Activated effector memory CD4-positive, alpha-beta T cell treated with anti-CD3 and anti-CD28 coated beads, Interleukin-2, amount 50 U/mL, for 16 hours (primary cell): ENCODE results near the gene MED13L.
"Not testable (repeated sequence)": the region's sequence is repeated elsewhere in the genome, so short reads cannot be mapped to it uniquely, and the experiment has no call there.

Experiments used
- DNase-seq: peaks from one replicate; pipeline ENCODE4 v3.0.0-alpha.2; 2020

MED13L gene

DNA sequence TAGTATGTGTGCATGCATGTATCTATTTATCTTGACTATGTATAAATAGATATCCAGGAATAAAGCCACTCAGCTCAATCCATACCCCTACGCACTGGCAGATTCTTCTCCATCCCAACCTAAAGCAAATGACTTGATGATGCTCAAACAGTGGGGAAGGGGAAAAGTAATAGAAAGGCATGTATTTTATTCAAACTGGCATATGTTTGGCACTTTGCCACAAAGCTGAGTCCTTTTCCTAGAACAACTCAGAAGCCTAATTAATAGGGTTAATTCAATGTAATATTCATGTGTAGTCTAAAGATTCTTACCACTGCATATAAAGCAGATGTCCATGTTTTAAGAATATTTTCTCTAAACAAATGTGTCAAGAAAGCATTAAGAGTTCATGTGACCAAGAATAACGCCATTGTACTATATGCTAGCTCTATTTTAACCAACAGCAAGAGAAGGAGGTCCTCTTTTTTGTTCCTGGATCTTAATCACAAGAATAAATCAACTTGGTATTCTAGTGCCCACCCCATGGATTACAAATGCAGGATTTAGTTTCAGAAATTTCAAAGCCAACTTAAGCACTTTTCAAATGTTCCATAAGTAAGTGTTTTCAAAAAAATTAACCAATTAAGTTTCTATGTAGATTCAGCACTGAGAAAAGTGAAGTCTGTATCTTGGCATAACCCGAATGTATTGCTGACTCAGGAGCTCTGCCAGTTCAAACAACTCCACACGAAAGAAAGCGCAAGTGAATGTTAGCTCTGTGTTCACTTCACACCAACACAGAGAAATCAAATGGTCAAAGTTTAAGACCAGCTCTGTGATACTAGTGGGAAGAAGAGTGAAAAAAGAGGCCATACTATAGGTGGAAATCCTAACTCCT, 233.6 kb downstream of the MED13L start:
- no peak for DNase-seq

DNA sequence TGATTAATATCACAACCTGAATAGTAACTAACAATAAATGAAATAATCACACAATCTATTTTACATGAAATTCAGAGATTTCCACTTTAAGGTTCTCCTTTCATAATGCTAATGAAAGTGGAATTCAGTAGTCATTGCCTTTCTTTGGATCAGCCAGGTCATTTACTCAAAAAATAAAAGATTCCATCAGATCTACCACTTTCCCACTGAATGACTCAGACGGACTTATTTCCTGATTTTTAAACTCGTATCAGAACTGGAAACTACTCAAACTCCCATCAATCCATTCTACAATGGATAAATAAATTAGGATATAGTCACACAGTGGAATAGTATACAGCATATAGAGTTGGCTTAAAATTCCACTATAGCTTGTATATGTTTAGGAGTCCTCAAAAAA, 237.1 kb downstream of the MED13L start:
- no peak for DNase-seq

DNA sequence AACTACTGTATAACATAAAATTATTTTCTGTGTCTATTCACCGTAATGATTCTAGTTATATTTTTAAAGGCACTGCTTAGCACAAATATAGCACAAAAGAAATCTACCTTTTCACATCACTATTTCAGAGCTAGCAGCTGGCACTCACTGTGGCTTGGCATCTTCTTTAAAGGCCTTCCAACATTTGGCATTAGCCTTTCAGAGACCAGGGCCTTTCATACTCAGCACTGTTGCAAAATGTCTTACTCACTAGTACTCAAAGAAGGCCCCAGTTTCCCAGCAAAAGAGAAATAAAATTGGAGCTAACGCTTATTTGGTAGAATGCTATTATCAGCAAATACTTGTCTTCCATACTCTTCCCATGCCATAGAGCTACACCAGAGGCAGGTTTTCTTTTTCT, 238.4 kb downstream of the MED13L start:
- no peak for DNase-seq

DNA sequence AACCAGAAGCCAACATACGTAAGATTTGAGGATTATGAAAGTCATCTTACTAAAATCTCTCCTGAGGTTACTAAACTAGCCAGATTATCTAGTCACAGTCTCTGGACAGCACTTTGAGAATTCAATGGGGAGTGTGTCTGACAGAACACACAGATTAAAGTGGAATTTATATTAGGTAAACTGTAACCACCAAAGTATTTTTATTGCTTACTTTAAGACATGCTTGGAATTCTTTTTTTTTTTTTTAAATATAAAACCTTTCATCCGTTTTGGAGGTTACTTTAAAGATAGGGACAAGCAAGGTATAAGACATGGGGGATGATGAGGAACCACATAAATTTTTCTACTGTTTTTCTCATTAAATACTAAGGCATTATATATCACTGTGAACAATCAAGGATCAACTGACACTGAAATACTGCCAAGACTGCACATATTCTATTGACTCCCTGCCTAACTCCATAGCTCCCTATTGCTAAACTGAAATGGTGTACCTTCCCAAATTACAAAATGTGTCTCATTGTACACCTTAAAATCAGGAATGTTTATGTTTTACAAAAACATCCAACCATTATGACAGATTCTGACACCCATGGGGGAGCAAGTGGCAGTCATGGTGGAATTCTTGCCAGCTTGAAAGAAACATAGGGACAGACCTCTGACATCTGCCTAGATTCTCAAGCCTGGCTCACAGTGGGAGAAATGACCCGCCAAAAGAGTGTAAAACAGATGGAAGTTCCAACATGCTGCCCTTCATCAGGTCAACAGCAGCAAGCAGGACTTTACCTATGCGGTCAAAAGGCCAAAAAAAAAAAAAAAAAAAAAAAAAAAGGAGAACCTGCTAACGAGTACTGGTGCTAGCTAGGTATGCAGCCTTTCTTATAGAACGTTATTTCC, 239.3 kb downstream of the MED13L start:
- DNase-seq = no peak

DNA sequence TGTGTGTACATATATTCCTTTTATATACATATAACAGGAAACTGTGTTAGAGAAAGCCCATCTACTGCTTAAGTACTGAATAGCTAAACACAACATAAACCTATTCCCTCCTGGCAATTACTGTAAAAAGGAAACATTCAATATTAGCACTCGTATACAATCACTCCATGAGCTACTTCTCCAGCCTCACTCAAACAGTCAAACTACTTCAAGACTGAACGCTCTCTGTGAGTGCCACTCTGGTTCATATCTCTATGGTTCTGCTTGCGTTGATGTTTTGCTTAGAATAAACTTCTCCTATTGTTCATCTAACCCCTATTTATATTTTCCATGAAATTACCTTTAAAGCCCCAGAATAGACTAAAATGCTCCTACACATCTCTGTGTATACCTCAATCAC, 243.7 kb downstream of the MED13L start:
- DNase-seq = no peak

DNA sequence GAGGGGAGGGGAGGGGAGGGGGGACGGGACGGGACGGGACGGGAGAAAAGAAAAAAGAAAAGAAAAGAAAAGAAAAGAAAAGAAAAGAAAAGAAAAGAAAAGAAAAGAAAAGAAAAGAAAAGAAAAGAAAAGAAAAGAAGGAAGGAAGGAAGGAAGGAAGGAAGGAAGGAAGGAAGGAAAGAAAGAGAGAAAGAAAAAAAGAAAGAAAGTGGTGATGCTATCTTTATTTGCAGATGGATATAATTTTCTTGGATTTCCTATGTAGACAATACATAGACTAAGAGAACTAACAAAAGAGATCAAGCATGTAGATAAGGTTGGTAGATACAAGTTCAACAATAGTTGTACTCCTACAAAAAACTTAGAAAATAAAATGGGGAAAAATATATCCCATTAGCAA, 245.9 kb downstream of the MED13L start:
- DNase-seq = not testable (repeated sequence)

DNA sequence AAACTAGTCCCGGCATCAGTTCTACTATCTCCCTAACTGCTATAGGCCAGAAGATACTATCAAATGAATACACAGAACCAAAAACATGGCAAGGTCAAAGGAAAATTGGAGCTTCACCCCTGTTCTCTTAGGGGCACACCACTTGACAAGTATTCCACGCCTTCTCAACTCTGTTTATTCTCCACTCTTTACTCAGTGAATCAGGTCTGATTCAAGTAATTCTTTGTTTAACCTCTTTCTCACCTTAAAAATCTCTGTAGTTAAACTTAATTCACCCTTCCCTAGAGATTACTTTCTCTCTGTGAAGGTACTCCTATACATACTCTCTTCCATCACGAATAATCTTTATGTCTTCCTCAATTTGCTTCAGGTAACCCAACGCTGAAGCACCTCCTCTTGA, 248.9 kb downstream of the MED13L start:
- DNase-seq = no peak

DNA sequence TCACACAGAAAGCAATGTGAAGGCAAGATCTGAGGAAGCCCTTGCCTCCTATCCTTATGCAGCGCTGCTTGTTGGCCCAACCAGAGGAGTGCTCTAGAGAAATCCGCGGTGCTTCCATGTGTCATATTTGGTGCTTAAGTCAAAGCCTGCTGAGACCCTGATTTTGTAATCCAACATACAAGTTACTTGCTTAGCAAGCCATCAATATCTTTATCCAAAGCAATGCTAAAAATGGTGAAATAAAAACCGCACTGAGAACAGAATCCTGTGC, 250.0 kb downstream of the MED13L start:
- no peak for DNase-seq

DNA sequence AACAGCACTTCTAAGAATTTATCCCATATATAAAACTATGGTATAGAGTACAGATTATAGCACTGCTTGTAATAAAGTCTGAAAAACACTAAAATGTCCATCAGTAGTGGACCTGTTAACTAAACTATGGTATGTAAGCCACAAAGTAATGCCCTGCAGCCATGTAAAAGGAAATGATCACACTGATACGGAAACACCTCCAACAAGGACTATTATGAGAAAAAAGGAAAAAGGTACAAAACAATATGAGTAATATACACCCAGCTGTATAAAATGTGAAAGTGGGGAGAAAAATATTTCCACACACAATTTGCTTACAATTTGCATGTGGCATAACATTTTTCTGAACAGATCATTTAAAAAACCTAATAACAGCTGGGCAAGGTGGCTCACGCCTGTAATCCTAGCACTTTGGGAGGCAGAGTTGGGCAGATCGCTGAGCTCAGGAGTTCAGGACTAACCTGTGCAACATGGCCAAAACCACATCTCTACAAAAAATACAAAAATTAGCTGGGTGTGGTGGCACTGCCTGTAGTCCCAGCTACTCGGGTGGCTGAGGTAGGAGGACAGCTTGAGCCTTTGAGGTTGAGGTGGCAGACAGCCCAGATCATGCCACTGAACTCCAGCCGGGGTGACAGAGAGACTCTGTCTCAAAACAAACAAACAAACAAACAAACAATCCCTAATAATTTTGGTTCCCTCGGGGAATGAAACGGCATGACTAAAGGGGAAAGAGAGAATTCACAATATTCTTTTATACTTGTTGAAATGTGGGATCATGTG, 250.5 kb downstream of the MED13L start:
- no peak for DNase-seq

DNA sequence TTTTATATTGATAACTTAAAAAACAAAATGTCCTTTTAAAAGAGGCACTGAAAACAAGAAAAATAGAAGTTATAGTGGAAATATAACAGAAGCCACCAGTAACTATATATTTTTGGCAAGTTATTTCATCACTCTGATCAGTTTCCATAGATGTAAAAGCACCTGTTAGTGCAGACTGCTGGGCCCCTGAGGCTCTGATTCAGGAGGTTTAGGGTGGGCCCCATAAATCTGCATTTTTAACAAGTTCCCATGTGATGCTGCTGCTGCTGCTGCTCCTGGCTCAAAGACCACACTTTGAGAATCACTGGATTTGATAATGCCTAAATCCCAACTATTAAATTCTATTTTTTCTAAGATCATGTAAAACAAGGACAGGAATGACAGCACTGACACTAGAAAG, 251.1 kb downstream of the MED13L start:
- DNase-seq = no peak

DNA sequence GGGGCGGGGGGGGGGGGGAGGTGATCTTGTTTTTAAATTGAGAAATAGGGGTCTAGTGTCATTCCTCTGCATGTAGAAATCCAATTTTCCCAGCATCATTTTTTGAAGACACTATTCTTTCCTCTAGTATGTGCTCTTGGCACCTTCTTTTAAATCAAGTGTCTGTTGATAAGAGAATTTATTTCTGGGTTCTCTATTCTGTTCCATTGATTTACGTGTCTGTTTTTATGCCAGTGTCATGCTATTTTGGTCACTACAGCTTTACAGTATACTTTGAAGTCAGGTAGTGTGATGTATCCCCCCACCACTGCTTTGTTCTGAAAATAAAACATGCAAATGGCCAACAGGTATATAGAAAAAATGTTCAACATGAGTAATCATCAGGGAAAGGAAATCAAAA, 252.7 kb downstream of the MED13L start:
- no peak for DNase-seq

DNA sequence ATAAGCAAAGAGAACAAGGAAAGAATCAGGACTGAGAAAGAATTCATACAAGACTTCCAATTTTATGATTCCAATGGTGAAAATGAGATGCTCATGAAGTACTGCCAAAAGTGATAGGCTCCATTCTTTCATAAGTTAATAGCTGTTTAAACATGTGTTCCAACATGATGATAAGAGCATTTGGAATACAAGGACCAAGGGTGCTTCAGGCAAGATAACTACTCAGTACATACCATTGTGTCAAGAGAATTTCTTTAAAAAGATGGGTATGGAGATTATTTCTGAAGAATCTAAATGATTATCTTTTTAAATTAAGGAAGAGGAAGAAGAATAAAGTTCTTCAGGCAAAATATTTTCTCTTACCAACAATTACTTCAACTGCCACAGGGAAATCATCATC, 258.1 kb downstream of the MED13L start:
- DNase-seq = no peak

DNA sequence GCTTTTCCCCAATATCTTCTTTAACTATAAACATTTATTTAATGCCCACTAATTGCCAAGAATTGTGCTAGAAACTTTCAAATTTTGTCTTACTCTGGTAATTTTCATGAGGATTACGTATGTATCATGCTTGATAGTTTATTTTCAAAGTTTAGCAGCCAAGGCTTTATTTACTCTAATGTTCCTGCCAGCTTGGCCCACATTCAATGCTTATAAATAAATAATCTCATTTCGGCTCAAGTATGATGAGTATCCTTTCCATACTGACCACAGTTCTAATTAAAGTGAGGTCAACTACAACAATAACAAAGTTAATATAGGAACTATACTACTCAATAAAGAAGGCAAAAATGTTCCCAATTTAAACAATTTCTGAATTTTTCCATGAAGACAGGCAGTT, 259.2 kb downstream of the MED13L start:
- DNase-seq = no peak

DNA sequence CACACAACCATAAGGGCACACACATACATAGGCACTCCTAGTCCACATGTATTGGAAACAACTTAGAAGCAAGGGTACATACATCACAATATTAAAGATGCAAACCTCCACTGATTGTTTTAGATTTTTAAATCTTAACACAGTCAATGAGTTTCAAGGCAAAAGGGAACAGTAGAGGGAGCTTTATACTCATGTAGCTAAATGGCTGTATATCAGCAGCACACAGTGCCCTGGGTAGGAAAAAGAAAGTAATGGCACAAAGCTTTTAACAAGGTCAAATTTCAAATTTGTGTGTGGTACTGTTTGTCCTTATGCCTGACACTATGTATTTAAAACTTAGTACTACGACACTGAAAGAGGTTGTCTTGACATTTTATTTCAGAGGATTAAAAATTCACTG, 262.0 kb downstream of the MED13L start:
- DNase-seq = no peak

DNA sequence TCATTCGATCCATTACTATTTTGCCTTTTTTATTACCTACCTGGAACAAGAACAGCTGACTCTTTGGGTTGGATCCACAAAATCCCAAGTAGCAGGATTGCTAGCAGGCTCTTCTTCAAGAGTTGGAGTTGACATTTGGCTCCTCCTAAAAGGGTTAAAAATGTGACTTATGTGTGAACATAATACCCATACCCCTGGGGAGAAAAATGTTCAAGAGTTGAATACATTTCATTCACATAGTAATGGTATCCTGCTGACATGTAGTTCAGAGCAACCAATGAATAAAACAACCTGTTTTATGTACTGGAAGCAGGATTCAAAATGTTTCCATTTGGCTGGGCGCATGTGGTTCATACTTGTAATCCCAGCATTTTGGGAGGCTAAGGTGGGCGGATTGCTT, 264.7 kb downstream of the MED13L start:
- no peak for DNase-seq

DNA sequence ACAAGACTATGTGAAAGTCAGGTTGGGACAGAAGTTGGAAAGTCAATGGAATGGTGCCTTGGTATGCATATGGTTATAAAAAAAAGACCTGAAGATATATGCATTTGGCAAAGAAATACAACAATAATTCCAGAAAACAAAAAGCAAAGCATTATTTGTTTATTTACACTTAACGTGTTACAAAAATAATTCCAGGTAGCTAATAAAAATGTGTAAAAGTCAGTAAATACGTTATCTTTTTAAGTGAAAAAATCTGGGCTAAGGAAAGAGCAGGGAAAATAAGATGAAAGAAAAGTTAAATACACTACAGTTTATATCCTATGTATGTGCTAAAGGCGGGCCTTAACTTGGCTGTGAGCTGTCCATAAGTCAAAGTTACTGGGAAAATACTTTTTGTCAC, 266.3 kb downstream of the MED13L start:
- no peak for DNase-seq

DNA sequence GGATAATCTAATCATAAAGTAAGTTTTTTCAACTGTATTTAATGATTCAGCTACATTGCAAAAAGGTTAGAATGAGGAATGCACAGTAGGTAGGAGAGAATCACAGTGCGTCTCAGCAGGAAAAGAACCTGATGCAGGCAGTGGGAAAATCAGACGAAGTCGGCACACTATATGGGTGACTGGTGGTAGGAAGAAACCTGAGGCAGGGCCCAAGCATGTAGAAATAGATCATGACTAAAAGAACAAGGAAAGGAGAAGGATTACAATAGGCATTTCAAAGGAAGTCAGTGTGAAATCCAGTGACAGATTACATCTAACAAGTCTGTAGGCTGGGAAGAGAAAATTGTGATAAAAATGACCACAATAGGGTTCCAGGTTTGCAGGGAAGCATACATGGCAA, 267.0 kb downstream of the MED13L start:
- no peak for DNase-seq

DNA sequence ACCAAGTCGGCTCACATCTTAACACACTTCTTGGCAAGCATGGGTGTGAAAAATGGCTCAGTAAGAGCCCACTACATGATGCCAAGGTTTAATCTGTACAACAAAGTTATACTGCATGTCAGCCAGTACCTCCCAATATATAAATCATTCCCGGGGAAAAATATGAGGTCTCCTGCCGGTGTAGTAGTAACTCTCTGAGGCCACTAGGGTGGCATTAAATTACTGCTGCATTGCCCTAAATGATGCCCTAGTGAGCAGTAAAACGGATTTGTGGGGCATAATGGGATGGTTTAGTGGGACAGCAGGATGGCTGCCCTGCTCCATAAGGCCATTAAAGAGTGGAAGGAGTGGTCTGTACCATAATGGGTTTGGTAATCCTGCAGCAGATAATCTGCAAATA, 267.7 kb downstream of the MED13L start:
- DNase-seq = no peak

DNA sequence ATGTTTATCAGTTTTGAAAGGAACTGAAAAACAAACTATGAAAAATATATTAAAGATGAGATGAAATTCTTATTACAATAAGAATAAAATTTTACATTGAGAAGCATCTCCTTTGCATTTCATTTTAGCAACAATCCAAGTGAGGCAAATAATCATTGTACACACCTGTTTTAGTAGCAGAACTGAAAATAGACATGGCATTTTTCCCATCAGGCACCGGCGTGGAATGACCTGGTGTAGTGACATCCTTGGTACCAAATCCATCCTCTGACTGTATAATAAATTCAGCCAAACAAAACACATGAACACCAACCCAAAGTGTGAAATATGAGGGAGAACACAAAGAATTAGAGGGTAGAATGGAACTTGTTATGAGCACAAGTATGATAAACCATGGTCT, 271.4 kb downstream of the MED13L start:
- no peak for DNase-seq

DNA sequence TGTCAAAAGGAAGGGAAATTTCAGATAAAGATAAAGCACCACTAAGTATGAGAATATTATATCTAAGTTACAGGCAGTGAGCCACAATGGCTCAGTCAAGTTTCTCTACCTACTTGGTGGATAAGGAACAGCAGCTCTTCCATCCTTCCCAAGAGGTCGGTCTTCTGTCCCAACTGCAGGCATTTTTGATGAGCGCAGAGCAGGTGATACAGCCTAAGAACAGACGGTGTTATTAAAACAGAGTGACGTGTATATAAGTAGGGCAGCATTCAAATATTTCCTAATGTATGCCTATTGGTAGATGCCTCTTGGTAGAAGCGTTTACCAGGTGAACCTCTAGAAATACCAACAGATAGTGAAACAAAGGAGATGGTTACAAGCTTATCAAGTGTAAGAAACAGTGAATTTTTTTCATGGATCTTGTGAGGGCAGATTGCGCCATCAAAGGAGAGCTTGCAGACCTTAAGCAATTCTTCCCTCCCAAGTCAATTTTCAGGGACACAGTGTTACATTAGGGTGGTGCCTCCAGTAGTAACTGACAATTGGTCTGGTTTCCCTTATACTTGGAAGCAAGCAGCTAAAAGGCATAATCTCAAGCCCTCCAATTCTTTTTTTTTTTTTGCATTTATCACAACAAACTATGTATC, 274.5 kb downstream of the MED13L start:
- DNase-seq = no peak

DNA sequence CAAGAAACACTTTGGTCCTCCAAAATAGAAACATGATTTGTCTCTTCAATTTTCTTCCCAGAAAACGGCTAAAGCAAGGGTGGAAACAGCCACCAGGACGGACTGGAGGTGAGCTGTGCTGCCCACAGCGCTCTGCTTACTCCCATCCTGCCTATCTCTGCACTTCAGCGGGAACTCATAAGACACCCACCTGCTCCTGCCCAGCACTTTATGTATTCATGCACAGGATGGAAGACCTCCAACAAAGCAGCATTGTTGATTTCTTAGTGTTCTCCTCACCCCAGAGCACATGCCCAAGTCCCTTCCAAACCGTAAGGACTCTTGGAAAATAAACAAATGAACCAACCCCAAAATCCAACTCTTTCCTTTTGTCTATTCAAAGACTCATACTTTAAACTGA, 277.2 kb downstream of the MED13L start:
- no peak for DNase-seq

DNA sequence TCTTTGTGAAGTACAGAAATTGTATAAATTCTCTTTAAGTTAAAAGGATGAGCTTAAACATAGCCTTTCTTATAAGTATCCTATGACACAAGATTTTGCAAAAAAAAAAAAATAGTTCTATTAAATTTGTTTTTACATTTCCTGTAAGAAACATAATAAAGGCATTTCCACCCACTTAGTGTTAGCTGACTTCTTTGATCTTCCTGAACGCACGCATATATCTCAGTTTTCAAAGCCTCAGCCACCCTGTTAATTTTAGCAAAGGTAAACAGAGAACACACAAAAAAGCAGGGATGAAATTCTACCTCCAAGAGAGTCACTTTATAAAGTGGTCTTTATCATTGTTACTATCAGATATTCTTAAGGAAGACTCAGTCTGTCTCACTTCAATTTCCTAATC, 277.9 kb downstream of the MED13L start:
- DNase-seq = no peak
